HepG2 (cell line): ENCODE measurements around the gene NRN1L. TPM values are rescaled to one million over a fixed set of nuclear protein-coding genes. Genes with fewer than 3 reads are reported as not detected.

ENCODE experiments used
- ATAC-seq: fragments of 200-7000 bp; cut with Tn5 transposase; 3 replicates; pipeline ENCODE4 v1.9.1; 2020; ENCODE audit warnings: mild to moderate bottlenecking, moderate library complexity
- BruUV-seq: library from RNA; stranded (reverse); fragments of 400-500 nt; replicated peaks from 2 replicates; lab custom pipeline; 2021; lab: Mats Ljungman, UMichigan
- CTCF ChIA-PET: fragments of 300-600 bp; formaldehyde crosslinking; extraction: SDS; loops from one replicate; lab custom pipeline; 2021; ENCODE audit warnings: low total read pairs, inconsistent platforms, low intra/inter-chr PET ratio; lab: Yijun Ruan, JAX
- POLR2A ChIA-PET: fragments of 350-600 bp; sonication (Branson Sonifier 250); formaldehyde crosslinking; loops from one replicate; lab custom pipeline; 2020; ENCODE audit warnings: antibody characterized with exemption, inconsistent platforms; lab: Yijun Ruan, JAX
- DNase-seq: peaks from one replicate; pipeline ENCODE4 v3.0.0-alpha.2; 2015; ENCODE audit warnings: low spot score
- FAIRE-seq: peaks from 3 replicates; lab custom pipeline; 2011; peaks lifted over from hg19 to GRCh38; lab: Jason Lieb, UNC
- H2AFZ ChIP-seq: one replicate; pipeline ENCODE4 v1.6.1; 2011; ENCODE audit warnings: low read length, inconsistent platforms
- H3K27ac ChIP-seq: fragments of 300-600 bp; 3 replicates; pipeline ENCODE4 v1.8.0; 2011; ENCODE audit warnings: mixed run types, mild to moderate bottlenecking, mixed read lengths, low read length, inconsistent platforms; ENCODE audit not compliant: insufficient read depth; ENCODE audit errors: extremely low read length
- H3K27me3 ChIP-seq, 2 experiments: fragments of 200-600 bp in 1 of 2; 2 replicates in 1 of 2; 3 replicates in 1 of 2; pipeline versions ENCODE4 v1.6.0 to v1.8.0; 2011; ENCODE audit warnings: low read length in 2 of 2, mild to moderate bottlenecking in 2 of 2, moderate library complexity in 2 of 2, inconsistent platforms in 1 of 2; ENCODE audit not compliant: insufficient read depth in 2 of 2, control insufficient read depth in 1 of 2
- H3K36me3 ChIP-seq, 2 experiments: fragments of 200-600 bp in 1 of 2; replicated peaks in 1 of 2; 2 replicates in 1 of 2; 3 replicates in 1 of 2; pipeline versions ENCODE4 v1.5.1 to v1.8.0; 2011; ENCODE audit warnings: low read length in 2 of 2, inconsistent platforms in 1 of 2; ENCODE audit not compliant: insufficient read depth in 2 of 2, control insufficient read depth in 1 of 2
- H3K4me1 ChIP-seq: 2 replicates; pipeline ENCODE4 v1.5.1; 2012; ENCODE audit warnings: low read length, inconsistent platforms; ENCODE audit not compliant: insufficient read depth
- H3K4me2 ChIP-seq: 2 replicates; pipeline ENCODE4 v1.6.0; 2011; ENCODE audit warnings: low read depth, low read length, inconsistent platforms
- H3K4me3 ChIP-seq, 3 experiments: fragments of 200-600 bp in 1 of 3; sonication (generic), shearing (Covaris generic) in 1 of 3; replicated peaks in 1 of 3; 2 replicates each; pipeline ENCODE4 v1.5.1; 2011 to 2016; ENCODE audit warnings: low read length in 3 of 3, inconsistent platforms in 2 of 3, low read depth in 2 of 3, mild to moderate bottlenecking in 2 of 3, control low read depth in 1 of 3, mixed read lengths in 1 of 3; ENCODE audit not compliant: insufficient read depth in 1 of 3
- H3K79me2 ChIP-seq: one replicate; pipeline ENCODE4 v1.6.1; 2011; ENCODE audit warnings: low read length, inconsistent platforms; ENCODE audit not compliant: insufficient read depth
- H3K9ac ChIP-seq: 2 replicates; pipeline ENCODE4 v1.6.0; 2011; ENCODE audit warnings: mild to moderate bottlenecking, low read depth, low read length, inconsistent platforms; ENCODE audit not compliant: insufficient read depth
- H3K9me3 ChIP-seq: 2 replicates; pipeline ENCODE4 v1.5.1; 2012; ENCODE audit warnings: mild to moderate bottlenecking, low read length
- H4K20me1 ChIP-seq: 2 replicates; pipeline ENCODE4 v1.6.0; 2011; ENCODE audit warnings: inconsistent platforms, mild to moderate bottlenecking, low read length, moderate library complexity; ENCODE audit not compliant: insufficient read depth
- GMEB1 ChIP-seq: sonication (generic); formaldehyde crosslinking; IDR thresholded peaks from 2 replicates; pipeline ENCODE4 v1.5.1; 2020; ENCODE audit warnings: missing genetic modification reagents, mild to moderate bottlenecking, borderline replicate concordance
- IKZF4 ChIP-seq: sonication (generic); formaldehyde crosslinking; IDR thresholded peaks from 2 replicates; pipeline ENCODE4 v1.5.1; 2020; ENCODE audit warnings: borderline replicate concordance, mild to moderate bottlenecking, low read depth, missing genetic modification reagents; ENCODE audit errors: not compliant biosample characterization
- KLF16 ChIP-seq, 2 experiments: sonication (generic) in 1 of 2; formaldehyde crosslinking in 1 of 2; IDR thresholded peaks; 2 replicates each; pipeline versions ENCODE4 v1.6.1 to v1.8.0; 2016 to 2023; ENCODE audit warnings: missing genetic modification reagents in 2 of 2, missing compliant biosample characterization in 1 of 2
- NCOA2 ChIP-seq: sonication (generic); formaldehyde crosslinking; IDR thresholded peaks from 2 replicates; pipeline ENCODE4 v1.8.0; 2022; ENCODE audit warnings: inconsistent platforms
- NR2C2 ChIP-seq: sonication (generic); formaldehyde crosslinking; IDR thresholded peaks from 2 replicates; pipeline ENCODE4 v1.4.0; 2020; ENCODE audit warnings: missing genetic modification reagents, mild to moderate bottlenecking, moderate library complexity, borderline replicate concordance
- SP140L ChIP-seq: sonication (generic); formaldehyde crosslinking; IDR thresholded peaks from 2 replicates; pipeline ENCODE4 v1.4.0; 2020; ENCODE audit warnings: missing genetic modification reagents, borderline replicate concordance
- ZNF615 ChIP-seq: sonication (generic); formaldehyde crosslinking; IDR thresholded peaks from 2 replicates; pipeline ENCODE4 v1.5.0; 2020; ENCODE audit warnings: mild to moderate bottlenecking, missing genetic modification reagents, borderline replicate concordance
- ZNF616 ChIP-seq: sonication (generic); formaldehyde crosslinking; IDR thresholded peaks from 2 replicates; pipeline ENCODE4 v1.5.0; 2020; ENCODE audit warnings: low read depth, mild to moderate bottlenecking, missing genetic modification reagents
- ZNF724P ChIP-seq: sonication (generic); formaldehyde crosslinking; IDR thresholded peaks from 2 replicates; pipeline ENCODE4 v1.8.0; 2022; ENCODE audit warnings: missing genetic modification reagents, borderline replicate concordance
- ZNF749 ChIP-seq: sonication (generic); formaldehyde crosslinking; IDR thresholded peaks from 2 replicates; pipeline ENCODE4 v1.8.0; 2022; ENCODE audit warnings: mild to moderate bottlenecking, missing genetic modification reagents, moderate library complexity, borderline replicate concordance
- ZSCAN22 ChIP-seq: sonication (generic); formaldehyde crosslinking; IDR thresholded peaks from 2 replicates; pipeline ENCODE4 v1.4.0; 2020; ENCODE audit warnings: mild to moderate bottlenecking, missing genetic modification reagents
- WGBS: methylation state at CpG from one replicate; pipeline ENCODE4 v1.1.6; 2017; ENCODE audit warnings: low lambda C conversion rate; 5-methylcytosine and 5-hydroxymethylcytosine counted together
- in situ Hi-C: cut with HindIII; loops from 2 replicates; pipeline ENCODE4 v1.10.0; 2017; ENCODE audit warnings: low pct_unique_long_range_greater_than_20kb; ENCODE audit not compliant: extremely low pct_ligation_motif_present
- intact Hi-C: fragments of 100-400 bp; cut with micrococcal nuclease; formaldehyde crosslinking; loops from one replicate; pipeline ENCODE4 v1.10.0; 2022; ENCODE audit not compliant: unreplicated experiment
- polyA plus RNA-seq, 8 experiments: library from polyadenylated mRNA; depleted of rRNA in 3 of 8; stranded (reverse) in 7 of 8; unstranded in 1 of 8; fragments of >200 nt; fragmentation: Illumina TruSeq in 4 of 8; extraction: Trizol in 4 of 8; gene quantifications; 2 replicates each; pipeline versions ENCODE4 v1.2.1 to v1.2.3, GENCODE V29; 2011 to 2016; ENCODE audit warnings: low read depth in 4 of 8, missing spikeins in 1 of 8, mixed read lengths in 1 of 8; ENCODE audit not compliant: insufficient read depth in 1 of 8
- total RNA-seq, 5 experiments: library from RNA; depleted of rRNA; stranded (reverse); fragments of >200 nt; fragmentation: Illumina TruSeq; extraction: Trizol; gene quantifications; 2 replicates each; pipeline ENCODE4 v1.2.3, GENCODE V29; 2016; ENCODE audit warnings: low read depth in 1 of 5
- TF ChIP-seq, protein P1 (sequence below): sonication (generic); formaldehyde crosslinking; IDR thresholded peaks from 2 replicates; pipeline ENCODE4 v1.5.0; 2020; ENCODE audit warnings: mild to moderate bottlenecking, low read depth, missing genetic modification reagents, borderline replicate concordance

The NRN1L gene
- total and polyA plus RNA-seq, 2 of the 13 experiments (the other 11 are each of a cell fraction or from before 2014, with no cell fraction given), result 0.53 to 1.2 TPM

DNA sequence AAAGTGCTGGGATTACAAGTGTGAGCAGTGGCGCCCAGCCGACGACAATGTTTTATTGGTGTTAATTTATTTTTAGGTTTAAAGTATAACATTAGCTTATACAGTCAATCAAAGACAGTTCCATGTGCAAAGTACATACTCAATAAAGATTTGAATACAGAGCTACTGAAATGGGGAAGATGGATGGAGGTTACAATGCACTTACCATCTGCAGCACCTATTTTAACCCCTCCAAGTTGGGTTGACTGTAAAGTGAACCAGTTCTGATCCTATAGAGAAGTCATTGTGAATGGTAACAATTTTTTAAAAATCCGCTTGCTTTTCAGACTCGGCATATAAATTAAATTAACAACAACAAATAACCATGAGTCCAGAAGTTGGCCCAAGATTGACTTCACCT, 7.7 kb downstream of the NRN1L start:
- H3K4me3 ChIP-seq, result peak overlapping the region; percentile 64 to 99 (median 65)
- POLR2A ChIA-PET, result interaction anchor here (1.0 to 3.0 kb wide), 8 partner anchors 9 to 193 kb away, joined by 3 to 32 read pairs (median 5); partner anchors contain the start of genes LCAT, NFATC3, NRN1L and RANBP10
- peak overlapping the region; percentile 29 for H2AFZ ChIP-seq

DNA sequence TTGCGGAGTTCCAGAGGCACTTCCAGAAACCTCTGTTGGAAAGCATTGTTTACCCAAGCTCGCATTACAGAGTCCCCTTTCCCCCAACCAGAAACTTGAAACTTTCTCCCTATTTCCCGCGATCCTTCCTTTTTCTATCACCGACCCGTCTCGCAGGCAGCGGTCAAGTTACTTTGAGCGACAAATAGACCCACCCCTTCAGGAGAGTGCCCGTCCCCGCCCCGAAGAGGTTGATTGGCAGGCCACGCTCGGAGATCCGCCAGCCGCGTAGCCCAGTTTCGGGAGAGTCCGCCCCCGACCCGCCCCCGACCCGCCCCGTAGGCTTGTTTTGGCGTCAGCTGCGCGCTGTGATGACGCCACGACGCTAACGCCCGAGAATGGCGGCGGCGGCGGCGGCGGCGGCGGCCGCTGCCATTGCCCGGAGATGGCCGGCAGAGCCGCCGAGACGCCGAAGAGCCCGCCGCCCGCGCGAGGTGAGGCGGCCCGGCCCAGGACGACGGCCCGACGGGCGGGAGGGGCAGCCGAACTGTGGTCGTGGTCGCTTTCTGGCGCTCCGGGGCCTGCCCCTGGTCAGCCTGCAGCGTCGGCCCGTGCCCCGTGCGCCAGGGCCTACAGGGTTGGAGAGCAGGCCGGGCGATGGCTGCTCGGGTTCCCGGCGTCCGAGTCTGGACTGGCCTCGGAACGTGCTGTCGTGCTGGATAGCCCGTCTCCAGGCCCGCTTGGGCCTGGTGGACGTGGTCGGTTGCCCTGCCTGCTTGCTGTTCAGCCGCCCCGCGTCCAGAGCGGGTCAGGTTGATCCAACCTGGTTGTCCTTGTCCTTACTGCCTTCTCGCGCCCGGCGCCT, 8.4 kb downstream of the NRN1L start, which contains the start of gene PSKH1:
PSKH1 (plus strand) TSS at position 356 of the 844 bp plus-strand sequence. CDS start 15,496 bp downstream, outside the sequence.
- H2AFZ ChIP-seq, result peak within 1 kb of the TSS; percentile 29
- ATAC-seq (peak; percentile 94), FAIRE-seq (peak; percentile 62), DNase-seq (peak; percentile 95)
- peak within 1 kb of the TSS; percentile 86 for H3K4me2 ChIP-seq
- no peaks in the 10 kb centered on the region; a peak in 1 of 5 replicates for H3K27me3 ChIP-seq
- in situ Hi-C loops, result no loop called here
- under 1% methylated on average over 56 of the region's 90 CpGs for WGBS
- TSS peak; percentile 90 for BruUV-seq
- H3K79me2 ChIP-seq, result peaks cover 40% of the 10 kb centered on the region
- POLR2A ChIA-PET, result interaction anchor here (0.7 to 3.0 kb wide), 11 partner anchors 10 to 192 kb away, joined by 3 to 32 read pairs (median 4); partner anchors contain the start of genes CTRL, EDC4, LCAT and NFATC3
- H4K20me1 ChIP-seq, result peaks cover 7% of the 10 kb centered on the region; the same call in 1 of the 2 replicates
- intact Hi-C loops, result loop anchor here (2.0 kb wide), 1 partner anchor 36 kb away; no protein-coding TSS in a partner anchor
- peak within 1 kb of the TSS; percentile 93 to 99 (median 98) for H3K4me3 ChIP-seq
- no peaks in the 10 kb centered on the region for H3K36me3 ChIP-seq
- H3K9ac ChIP-seq, result peak within 1 kb of the TSS; percentile 99
- CTCF ChIA-PET, result interaction anchor here (1.1 kb wide), 1 partner anchor 36 kb away, joined by 3 read pairs; no protein-coding TSS in a partner anchor
- peaks cover 43% of the 10 kb centered on the region for H3K4me1 ChIP-seq
- H3K27ac ChIP-seq, result peak within 1 kb of the TSS; percentile 90
- H3K9me3 ChIP-seq, result no peaks in the 10 kb centered on the region
- TF ChIP-seq NR2C2 (peak; percentile 51; the same call in 1 of the 2 replicates), NCOA2 (CRISPR knock-in tag) (no peak; the same call in 1 of the 2 replicates), ZNF615 (CRISPR knock-in tag) (no peak), ZSCAN22 (CRISPR knock-in tag) (no peak), GMEB1 (CRISPR knock-in tag) (peak; percentile 95), ZNF749 (CRISPR knock-in tag) (no peak), ZNF724P (CRISPR knock-in tag) (peak; percentile 75; the same call in 1 of the 2 replicates), ZNF616 (no peak)
- TF ChIP-seq, protein P1, sequence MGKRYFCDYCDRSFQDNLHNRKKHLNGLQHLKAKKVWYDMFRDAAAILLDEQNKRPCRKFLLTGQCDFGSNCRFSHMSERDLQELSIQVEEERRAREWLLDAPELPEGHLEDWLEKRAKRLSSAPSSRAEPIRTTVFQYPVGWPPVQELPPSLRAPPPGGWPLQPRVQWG (CRISPR knock-in tag), result no peak

More for the DNA sequence above, 7.7 kb downstream of the NRN1L start:
- no peaks in the 10 kb centered on the region for H3K36me3 ChIP-seq
- H3K27ac ChIP-seq, result peak overlapping the region; percentile 45
- H3K9me3 ChIP-seq, result no peaks in the 10 kb centered on the region
- CTCF ChIA-PET, result no interaction called here
- H4K20me1 ChIP-seq, result peaks cover 7% of the 10 kb centered on the region; the same call in 1 of the 2 replicates
- H3K79me2 ChIP-seq, result peaks cover 36% of the 10 kb centered on the region
- 71% methylated on average over 5 of the region's 5 CpGs for WGBS
- in situ Hi-C loops, result no loop called here
- no TSS peak for BruUV-seq
- no peak for TF ChIP-seq IKZF4
- TF ChIP-seq KLF16 (CRISPR knock-in tag; IDR thresholded peaks at IDR 0.05), result 0 out of 4 replicates have a peak, but pooled peaks of 1 of the 2 experiments have one; percentile 4
- 0 out of 2 replicates have a peak, but pooled peaks have one; percentile 44 for TF ChIP-seq SP140L (CRISPR knock-in tag)
- H3K4me1 ChIP-seq, result peaks cover 41% of the 10 kb centered on the region
- FAIRE-seq (no peak), DNase-seq (no peak), ATAC-seq (no peak)
- no peaks in the 10 kb centered on the region; a peak in 1 of 5 replicates for H3K27me3 ChIP-seq
- intact Hi-C loops, result loop anchor here (2.0 kb wide), 1 partner anchor 36 kb away; no protein-coding TSS in a partner anchor
- H3K9ac ChIP-seq, result peak overlapping the region; percentile 69
- H3K4me2 ChIP-seq, result peak overlapping the region; percentile 79
